ENCODE measurements around the gene TMEM138.

GRCh38 chr11:61333550-61334433, 28.4 kb upstream of the TMEM138 start:
- TF ChIP-seq CTCF (IDR thresholded peaks at IDR 0.05) (no peak), POLR2A (IDR thresholded peaks at IDR 0.05) (no peak)

Data from Peyer's patch (tissue), 4 donors.